Vagina (tissue), 2 donors: ENCODE data around the gene TRMT61A.

Experiments used
- CTCF ChIP-seq, 3 experiments: fragments of 450-650 bp in 2 of 3; fragments of 200-600 bp in 1 of 3; sonication (generic) in 1 of 3; IDR thresholded peaks; one replicate each; pipeline ENCODE4 v1.5.1; 2017 to 2019; ENCODE audit warnings: antibody characterized with exemption in 3 of 3, mild to moderate bottlenecking in 2 of 3, moderate library complexity in 2 of 3
- POLR2A ChIP-seq, 2 donors: fragments of 450-650 bp; IDR thresholded peaks; one replicate each; pipeline ENCODE4 v1.6.1; 2017; ENCODE audit warnings: antibody characterized with exemption in 2 of 2, mild to moderate bottlenecking in 2 of 2, moderate library complexity in 2 of 2

- TF ChIP-seq CTCF (IDR thresholded peaks at IDR 0.05) (no peak), POLR2A (IDR thresholded peaks at IDR 0.05) (no peak)
These were observed 35.0 kb downstream of the TRMT61A start for GRCh38 chr14:103563844-103564505.
